ENCODE data around the gene HOXB1. TPM values are rescaled to one million over a fixed set of nuclear protein-coding genes. Genes with fewer than 3 reads are reported as not detected.

Gene HOXB1
- total and polyA plus RNA-seq, 12 donors, result not detected

GRCh38 chr17:48559122-48559839 is 28.5 kb upstream of the HOXB1 start:
- Histone ChIP-seq H3K4me3 (no peak overlapping the region), H3K27ac (no peak overlapping the region), H3K9me3 (no peaks in the 10 kb centered on the region), H3K4me1 (peaks cover 0 to 25% (median 1%) of the 10 kb centered on the region in 9 donors), H3K27me3 (peaks cover 8 to 98% (median 90%) of the 10 kb centered on the region in 7 donors), H3K36me3 (no peaks in the 10 kb centered on the region)
- TF ChIP-seq CTCF (IDR thresholded peaks at IDR 0.05), result no peak
- 40 to 56% methylated on average over 16 of the region's 16 CpGs for WGBS, 2 donors
- DNase-seq, result no peak
- no peak for ATAC-seq
- intact Hi-C loops (cut with DNase I), result no loop called here

GRCh38 chr17:48558831-48559121 is 28.0 kb upstream of the HOXB1 start:
- Histone ChIP-seq H3K4me3 (no peak overlapping the region), H3K4me1 (peaks cover 0 to 26% (median 0%) of the 10 kb centered on the region in 9 donors)

GRCh38 chr17:48558057-48558830 is 27.4 kb upstream of the HOXB1 start:
- H3K27ac ChIP-seq, result no peak overlapping the region

More at GRCh38 chr17:48558831-48559121, 28.0 kb upstream of the HOXB1 start:
- Histone ChIP-seq H3K36me3 (no peaks in the 10 kb centered on the region), H3K9me3 (no peaks in the 10 kb centered on the region), H3K27ac (no peak overlapping the region), H3K27me3 (peaks cover 3 to 98% (median 92%) of the 10 kb centered on the region in 7 donors)
- ATAC-seq (no peak), DNase-seq (no peak)
- TF ChIP-seq CTCF (IDR thresholded peaks at IDR 0.05), result no peak
- intact Hi-C loops (cut with DNase I), result no loop called here
- 53 to 63% methylated on average over 2 of the region's 2 CpGs for WGBS, 2 donors

More at GRCh38 chr17:48558057-48558830, 27.4 kb upstream of the HOXB1 start:
- Histone ChIP-seq H3K27me3 (peaks cover 0 to 98% (median 90%) of the 10 kb centered on the region in 7 donors), H3K4me3 (no peak overlapping the region), H3K36me3 (no peaks in the 10 kb centered on the region), H3K4me1 (peaks cover 0 to 26% (median 0%) of the 10 kb centered on the region in 9 donors), H3K9me3 (no peaks in the 10 kb centered on the region)
- WGBS, 2 donors, result 51 to 52% methylated on average over 13 of the region's 13 CpGs
- no peak for ATAC-seq
- intact Hi-C loops (cut with DNase I), result no loop called here
- no peak for DNase-seq
- TF ChIP-seq CTCF (IDR thresholded peaks at IDR 0.05), result no peak
